ENCODE data around the gene NCBP1.
A peak's percentile ranks its signal among the peaks of the same experiment; 100 is the strongest.

Gene NCBP1

DNA sequence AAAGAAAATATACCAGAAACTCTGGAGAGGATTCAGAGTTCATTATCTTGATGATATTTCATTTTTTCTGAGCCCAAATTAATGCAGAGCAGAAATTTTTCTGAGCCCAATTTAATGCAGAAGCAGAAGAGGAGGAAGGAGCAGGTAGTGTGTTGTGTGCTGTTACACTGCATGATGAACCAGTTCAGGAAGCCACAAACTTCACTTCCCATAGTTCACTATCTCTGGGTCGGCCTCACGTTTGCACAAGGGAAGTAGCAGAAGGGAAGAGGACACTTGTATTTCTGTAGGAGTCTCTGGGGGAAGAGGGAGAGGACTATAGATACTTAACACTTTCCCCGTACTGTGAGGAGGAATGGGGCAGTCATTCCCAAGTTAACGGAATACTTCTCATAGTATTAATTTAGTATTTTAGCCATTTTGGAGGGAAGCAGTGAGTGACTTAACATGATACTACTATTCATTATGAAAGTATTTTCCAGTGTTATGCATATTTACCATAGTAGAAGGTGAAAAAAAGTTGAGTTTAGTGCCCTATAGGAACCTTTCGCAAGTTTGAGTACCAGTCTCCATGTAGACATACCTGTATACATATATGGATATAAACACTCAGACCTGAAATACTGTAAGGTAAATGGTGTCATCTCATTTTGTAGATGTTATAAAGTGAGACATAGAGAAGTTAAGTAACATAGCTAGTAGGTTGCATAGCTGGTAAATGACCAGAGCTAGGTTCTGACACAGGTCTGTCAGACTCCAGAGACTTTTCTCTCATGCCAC lies 33.5 kb downstream of the NCBP1 start:
- no peak overlapping the region for H3K27ac Mint-ChIP-seq
- peaks cover 10% of the 10 kb centered on the region for H3K4me1 Mint-ChIP-seq (ENCODE audit: low read depth)
- no peaks in the 10 kb centered on the region for H3K27me3 Mint-ChIP-seq
- no peak overlapping the region for H3K4me3 Mint-ChIP-seq
- intact Hi-C loops (cut with micrococcal nuclease), result no loop called here
- peaks cover 96% of the 10 kb centered on the region for H3K36me3 Mint-ChIP-seq (ENCODE audit: low read depth)
- no peaks in the 10 kb centered on the region for H3K9me3 Mint-ChIP-seq

DNA sequence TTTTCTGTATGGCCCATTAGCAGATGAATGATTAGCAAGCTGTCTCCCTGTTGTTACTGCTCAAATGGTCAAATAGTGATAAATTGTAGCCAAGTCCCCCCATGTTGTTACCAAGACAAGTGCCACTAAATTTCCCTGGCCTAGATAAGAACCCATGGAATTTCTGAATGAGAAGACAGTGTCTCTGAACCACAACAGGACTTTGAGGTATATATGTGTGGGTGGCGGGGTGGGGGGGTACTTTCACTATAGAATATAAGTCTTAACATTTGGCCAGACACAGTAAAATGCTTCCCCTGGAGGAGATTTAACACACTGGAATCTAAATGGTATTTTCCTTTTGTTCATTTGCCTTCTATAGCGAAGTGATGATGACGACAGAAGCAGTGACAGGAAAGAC lies 34.9 kb downstream of the NCBP1 start:
- peaks cover 10% of the 10 kb centered on the region for H3K4me1 Mint-ChIP-seq (ENCODE audit: low read depth)
- H3K27ac Mint-ChIP-seq, result no peak overlapping the region
- no peaks in the 10 kb centered on the region for H3K27me3 Mint-ChIP-seq
- H3K9me3 Mint-ChIP-seq, result no peaks in the 10 kb centered on the region
- H3K36me3 Mint-ChIP-seq (ENCODE audit: low read depth), result peaks cover 94% of the 10 kb centered on the region
- H3K4me3 Mint-ChIP-seq, result no peak overlapping the region
- intact Hi-C loops (cut with micrococcal nuclease), result no loop called here

GRCh38 chr9:97670586-97670985 lies 37.0 kb downstream of the NCBP1 start:
- H3K4me1 Mint-ChIP-seq (ENCODE audit: low read depth), result peaks cover 10% of the 10 kb centered on the region
- no peak overlapping the region for H3K4me3 Mint-ChIP-seq
- H3K27ac Mint-ChIP-seq, result no peak overlapping the region

DNA sequence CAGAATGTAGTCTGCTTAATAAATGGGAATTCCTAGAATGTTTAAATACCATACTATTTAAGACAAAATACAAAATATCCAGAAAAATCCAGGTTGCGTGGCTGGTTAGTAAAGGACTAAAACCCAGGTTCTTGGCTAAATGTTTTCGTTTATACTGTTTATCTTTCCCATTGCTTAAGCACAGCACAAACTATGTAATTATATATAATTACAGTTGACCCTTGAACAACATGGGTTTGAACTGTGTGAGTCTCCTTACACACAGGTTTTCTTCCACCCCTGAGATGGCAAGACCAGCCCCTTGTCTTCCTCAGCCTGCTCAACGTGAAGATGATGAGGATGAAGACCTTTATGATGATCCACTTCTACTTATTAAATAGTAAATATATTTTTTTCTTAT lies 38.8 kb downstream of the NCBP1 start:
- H3K9me3 Mint-ChIP-seq, result no peaks in the 10 kb centered on the region
- no peak overlapping the region for H3K4me3 Mint-ChIP-seq
- H3K36me3 Mint-ChIP-seq (ENCODE audit: low read depth), result peaks cover 94% of the 10 kb centered on the region
- no peak overlapping the region for H3K27ac Mint-ChIP-seq
- intact Hi-C loops (cut with micrococcal nuclease), result no loop called here
- H3K27me3 Mint-ChIP-seq, result no peaks in the 10 kb centered on the region
- H3K4me1 Mint-ChIP-seq (ENCODE audit: low read depth), result no peaks in the 10 kb centered on the region

More at GRCh38 chr9:97670586-97670985, 37.0 kb downstream of the NCBP1 start:
- Mint-ChIP-seq H3K27me3 (no peaks in the 10 kb centered on the region), H3K36me3 (ENCODE audit: low read depth) (peaks cover 94% of the 10 kb centered on the region), H3K9me3 (no peaks in the 10 kb centered on the region)
- intact Hi-C loops (cut with micrococcal nuclease), result no loop called here

- Mint-ChIP-seq H3K27me3 (no peaks in the 10 kb centered on the region), H3K9me3 (no peaks in the 10 kb centered on the region), H3K4me3 (no peak overlapping the region), H3K27ac (no peak overlapping the region), H3K4me1 (ENCODE audit: low read depth) (no peaks in the 10 kb centered on the region), H3K36me3 (ENCODE audit: low read depth) (peaks cover 94% of the 10 kb centered on the region)
- intact Hi-C loops (cut with micrococcal nuclease), result no loop called here
Observed at GRCh38 chr9:97673922-97674321, 40.3 kb downstream of the NCBP1 start.

- intact Hi-C loops (cut with micrococcal nuclease), result loop anchor here (5.0 kb wide), 1 partner anchor 38 kb away; no protein-coding TSS in a partner anchor
- no peaks in the 10 kb centered on the region for H3K9me3 Mint-ChIP-seq
- no peak overlapping the region for H3K27ac Mint-ChIP-seq
- H3K36me3 Mint-ChIP-seq (ENCODE audit: low read depth), result peaks cover 95% of the 10 kb centered on the region
- H3K4me1 Mint-ChIP-seq (ENCODE audit: low read depth), result no peaks in the 10 kb centered on the region
- no peaks in the 10 kb centered on the region for H3K27me3 Mint-ChIP-seq
- no peak overlapping the region for H3K4me3 Mint-ChIP-seq
Observed at GRCh38 chr9:97675655-97676054, 42.0 kb downstream of the NCBP1 start.

DNA sequence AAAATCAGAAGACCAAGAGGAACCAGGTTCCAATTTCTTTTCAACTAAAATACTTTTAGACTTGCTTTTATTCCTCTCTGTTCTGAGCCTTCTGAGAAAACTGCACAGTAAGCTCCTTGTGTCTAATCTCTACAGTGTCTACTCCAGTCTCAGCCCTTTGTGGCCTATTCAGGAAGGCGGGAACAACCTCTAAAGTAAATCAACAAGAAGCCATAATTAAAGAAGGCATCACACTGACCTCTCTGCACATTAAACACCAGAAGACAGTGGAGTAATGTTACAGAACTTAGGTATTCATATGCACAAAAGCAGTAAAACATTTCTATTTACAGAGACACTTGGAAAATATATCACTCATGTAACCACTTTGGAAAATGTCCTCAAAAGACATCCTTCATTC lies 48.6 kb downstream of the NCBP1 start:
- Mint-ChIP-seq H3K4me3 (no peak overlapping the region), H3K27ac (no peak overlapping the region), H3K36me3 (ENCODE audit: low read depth) (peaks cover 96% of the 10 kb centered on the region), H3K27me3 (no peaks in the 10 kb centered on the region), H3K4me1 (ENCODE audit: low read depth) (peaks cover under 1% of the 10 kb centered on the region), H3K9me3 (no peaks in the 10 kb centered on the region)
- intact Hi-C loops (cut with micrococcal nuclease), result no loop called here

DNA sequence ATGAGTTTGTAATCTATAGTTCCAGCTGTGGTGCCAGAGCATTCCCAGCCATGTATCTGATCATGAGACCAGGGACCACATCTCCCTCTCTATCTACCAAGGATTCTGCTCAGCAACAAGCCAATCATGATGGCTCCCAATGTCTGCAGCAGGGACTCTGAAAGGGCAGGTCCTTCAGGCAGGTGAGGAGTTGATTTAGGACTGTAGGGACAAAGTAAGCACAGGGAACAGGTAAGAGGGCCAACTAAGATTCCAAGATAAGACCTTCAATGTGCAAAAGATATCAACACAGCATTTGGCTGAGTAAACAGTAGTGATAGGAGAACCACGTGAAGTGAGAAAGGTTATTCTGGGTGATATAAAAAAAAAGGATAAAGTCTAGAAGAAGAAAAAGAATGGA lies 55.0 kb downstream of the NCBP1 start:
- Mint-ChIP-seq H3K9me3 (no peaks in the 10 kb centered on the region), H3K27me3 (no peaks in the 10 kb centered on the region), H3K4me1 (ENCODE audit: low read depth) (peaks cover 27% of the 10 kb centered on the region), H3K36me3 (ENCODE audit: low read depth) (peaks cover 97% of the 10 kb centered on the region), H3K4me3 (no peak overlapping the region), H3K27ac (peak overlapping the region; percentile 40)
- intact Hi-C loops (cut with micrococcal nuclease), result no loop called here

GRCh38 chr9:97689401-97690180 lies 56.0 kb downstream of the NCBP1 start:
- intact Hi-C loops (cut with micrococcal nuclease), result loop anchor here (5.0 kb wide), 1 partner anchor 37 kb away; no protein-coding TSS in a partner anchor
- Mint-ChIP-seq H3K27me3 (no peaks in the 10 kb centered on the region), H3K27ac (no peak overlapping the region), H3K9me3 (no peaks in the 10 kb centered on the region), H3K36me3 (ENCODE audit: low read depth) (peaks cover 94% of the 10 kb centered on the region), H3K4me1 (ENCODE audit: low read depth) (peaks cover 34% of the 10 kb centered on the region), H3K4me3 (no peak overlapping the region)

- H3K4me3 Mint-ChIP-seq, result no peak overlapping the region
- no peak overlapping the region for H3K27ac Mint-ChIP-seq
- intact Hi-C loops (cut with micrococcal nuclease), result loop anchor here (5.0 kb wide), 4 partner anchors 42 to 363 kb away; partner anchors contain the start of genes ANP32B, NANS and TRMO
- peaks cover 50% of the 10 kb centered on the region for H3K4me1 Mint-ChIP-seq (ENCODE audit: low read depth)
- H3K36me3 Mint-ChIP-seq (ENCODE audit: low read depth), result peaks cover 52% of the 10 kb centered on the region
- no peaks in the 10 kb centered on the region for H3K9me3 Mint-ChIP-seq
- peaks cover 1% of the 10 kb centered on the region for H3K27me3 Mint-ChIP-seq
Observed at GRCh38 chr9:97694769-97695168, 61.1 kb downstream of the NCBP1 start.

DNA sequence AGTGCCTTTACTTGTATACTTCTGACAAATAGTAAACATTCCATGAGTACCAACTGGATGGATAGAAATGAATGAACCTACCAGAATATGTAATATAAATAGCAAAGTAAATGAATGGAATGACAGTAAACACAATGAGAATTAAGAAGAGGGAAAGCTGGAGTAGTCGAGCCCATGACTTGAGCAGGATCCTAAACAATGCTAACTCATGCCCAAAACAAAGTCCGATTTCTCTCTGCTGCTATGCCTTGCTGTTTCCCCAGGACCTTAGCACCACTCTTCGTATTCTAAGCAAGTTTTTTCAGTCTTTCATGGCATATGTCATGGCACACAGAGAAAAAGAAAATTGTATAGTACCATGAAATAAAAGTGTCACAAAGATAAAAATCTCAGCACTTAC lies 61.8 kb downstream of the NCBP1 start:
- Mint-ChIP-seq H3K9me3 (no peaks in the 10 kb centered on the region), H3K36me3 (ENCODE audit: low read depth) (peaks cover 46% of the 10 kb centered on the region), H3K27ac (no peak overlapping the region), H3K27me3 (peaks cover 8% of the 10 kb centered on the region), H3K4me3 (peak overlapping the region; percentile 91), H3K4me1 (ENCODE audit: low read depth) (peaks cover 48% of the 10 kb centered on the region)
- intact Hi-C loops (cut with micrococcal nuclease), result loop anchor here (5.0 kb wide), 3 partner anchors 227 to 362 kb away; partner anchors contain the start of genes ANP32B, NANS and TRMO

DNA sequence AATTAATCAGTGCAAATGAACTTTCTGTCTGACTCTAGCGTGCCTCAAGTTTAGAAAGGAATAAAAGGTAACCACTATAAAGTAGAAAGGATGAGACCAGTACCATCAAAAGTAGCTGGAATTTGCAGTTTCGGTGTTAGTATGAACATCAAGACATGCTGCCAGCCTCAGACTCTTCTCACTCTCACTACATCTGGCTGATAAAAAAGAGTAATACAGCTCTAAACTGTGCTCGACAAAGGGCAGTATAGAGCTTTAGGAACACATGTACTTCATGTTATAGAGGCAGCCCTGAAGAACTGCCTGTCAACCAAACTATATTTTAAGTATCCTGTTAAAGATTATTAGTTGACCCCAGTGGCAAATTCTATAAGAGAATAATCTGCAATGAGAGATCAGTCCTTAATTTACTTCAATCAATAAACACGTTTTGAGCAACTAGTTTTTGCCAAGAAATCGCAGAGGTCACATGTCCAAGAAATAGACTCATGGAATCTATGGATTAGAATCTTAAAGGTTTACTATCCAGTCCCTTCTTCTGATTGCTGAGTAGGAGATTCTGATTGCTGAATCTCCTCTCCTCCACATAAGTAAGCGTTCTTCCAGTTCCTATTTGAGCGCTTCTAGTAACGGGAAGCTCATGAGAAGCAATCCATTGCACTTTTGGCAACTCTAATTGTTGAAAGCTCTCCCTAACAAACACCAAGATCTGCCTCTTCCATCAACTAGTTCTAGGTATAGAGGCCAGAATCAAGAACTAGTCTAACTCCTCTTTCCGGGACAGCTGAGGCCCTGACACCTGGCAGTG lies 62.6 kb downstream of the NCBP1 start:
- peaks cover 48% of the 10 kb centered on the region for H3K4me1 Mint-ChIP-seq (ENCODE audit: low read depth)
- peak overlapping the region; percentile 91 for H3K4me3 Mint-ChIP-seq
- peaks cover 16% of the 10 kb centered on the region for H3K27me3 Mint-ChIP-seq
- intact Hi-C loops (cut with micrococcal nuclease), result loop anchor here (5.0 kb wide), 3 partner anchors 226 to 361 kb away; partner anchors contain the start of genes ANP32B, NANS and TRMO
- H3K9me3 Mint-ChIP-seq, result no peaks in the 10 kb centered on the region
- peak overlapping the region; percentile 95 for H3K27ac Mint-ChIP-seq
- peaks cover 38% of the 10 kb centered on the region for H3K36me3 Mint-ChIP-seq (ENCODE audit: low read depth)

- Mint-ChIP-seq H3K27ac (peak within 1 kb of the TSS; percentile 95), H3K4me1 (ENCODE audit: low read depth) (peaks cover 48% of the 10 kb centered on the region), H3K27me3 (peaks cover 23% of the 10 kb centered on the region), H3K9me3 (no peaks in the 10 kb centered on the region), H3K4me3 (peak within 1 kb of the TSS; percentile 91), H3K36me3 (ENCODE audit: low read depth) (peaks cover 30% of the 10 kb centered on the region)
- intact Hi-C loops (cut with micrococcal nuclease), result loop anchor here (5.0 kb wide), 3 partner anchors 225 to 360 kb away; partner anchors contain the start of genes ANP32B, NANS and TRMO
Observed at GRCh38 chr9:97696803-97697601, 63.4 kb downstream of the NCBP1 start, which contains the start of gene XPA. XPA (minus strand) TSS chr9:97697340; CDS start chr9:97697292, 48 bp downstream.

Measured in dendritic cell treated with granulocyte-macrophage colony-stimulating factor and Interleukin-4, amounts not matched to agents 40 ng/mL and 50 ng/mL, for 4 days (primary cell).